HG03439 (cell line): Measurements from ENCODE around the gene NKAPD1.
A peak's percentile ranks its signal among the peaks of the same experiment; 100 is the strongest.
"Not testable (repeated sequence)": the region's sequence is repeated elsewhere in the genome, so short reads cannot be mapped to it uniquely, and the experiment has no call there.

Experiments used
- ATAC-seq: cut with Tn5 transposase; IDR thresholded peaks from one replicate; pipeline ENCODE4 v1.9.1; 2021; ENCODE audit warnings: mild to moderate bottlenecking, moderate library complexity; ENCODE audit not compliant: unreplicated experiment

NKAPD1 gene

DNA sequence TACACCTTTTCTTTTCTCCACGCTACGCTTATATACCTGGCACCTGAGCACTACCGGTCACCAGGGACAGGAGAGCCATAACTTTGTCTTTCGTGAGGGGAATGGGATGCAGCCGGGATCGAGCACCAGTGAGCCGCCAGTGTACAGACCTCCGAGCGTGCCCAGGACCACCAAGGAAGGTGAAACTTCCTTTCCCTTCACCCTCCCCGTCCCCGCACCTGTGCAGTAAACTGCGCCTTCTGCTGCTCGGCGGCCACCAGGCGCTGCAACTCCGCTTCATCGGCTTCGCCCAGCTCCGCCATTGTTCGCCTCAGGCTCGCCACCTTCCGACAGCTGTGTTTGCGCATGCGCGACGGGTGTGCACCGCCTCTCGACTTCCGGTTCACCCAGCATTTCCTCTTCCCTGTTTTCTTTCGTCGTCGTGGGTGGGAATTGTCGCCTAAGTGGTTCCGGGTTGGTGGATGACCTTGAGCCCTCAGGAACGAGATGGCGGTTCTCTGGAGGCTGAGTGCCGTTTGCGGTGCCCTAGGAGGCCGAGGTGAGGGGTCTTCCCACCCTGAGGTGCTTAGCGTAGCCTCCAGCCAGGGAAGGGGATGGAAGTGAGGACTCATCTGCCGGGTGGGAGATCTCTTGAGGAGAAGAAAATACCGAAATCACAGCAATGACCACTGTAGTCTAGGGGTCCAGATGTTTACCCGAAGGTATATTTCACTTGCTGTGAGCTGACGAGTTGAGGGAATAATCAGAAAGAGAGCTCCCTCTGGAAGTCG is 12.5 kb downstream of the NKAPD1 start, which contains the start of the genes SDHD and TIMM8B:
Gene SDHD, plus strand, starts transcription at position 452 of the 770 bp plus-strand sequence. Its CDS starts 35 bp downstream, at position 487.
Gene TIMM8B, minus strand, starts transcription at position 335 of the 770 bp plus-strand sequence. Its CDS starts 33 bp downstream, at position 302.
- ATAC-seq: peak; percentile 93

- ATAC-seq: no peak
These were observed 13.1 kb downstream of the NKAPD1 start for GRCh38 chr11:112087212-112087611.

GRCh38 chr11:112095302-112095701 is 21.2 kb downstream of the NKAPD1 start:
- not testable (repeated sequence) for ATAC-seq

DNA sequence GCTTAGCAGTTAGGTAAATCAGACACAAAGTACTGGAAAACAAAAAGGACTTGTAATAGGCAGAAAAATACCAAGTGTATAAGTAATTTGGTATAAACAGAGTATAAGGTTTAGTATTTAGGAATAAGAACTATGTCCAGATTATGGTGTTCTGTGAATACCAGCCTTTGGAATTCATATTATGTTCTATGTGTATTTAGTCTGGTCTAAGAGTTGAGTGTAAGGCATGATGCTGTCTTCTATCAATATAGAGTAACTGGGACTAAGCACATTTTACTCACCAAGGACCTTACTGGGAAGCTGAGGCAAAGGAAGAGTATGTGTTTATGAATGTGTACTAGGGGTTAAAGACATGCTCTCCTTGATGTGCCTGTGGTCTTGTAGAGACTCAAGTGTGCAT is 22.1 kb downstream of the NKAPD1 start:
- ATAC-seq: no peak

- no peak for ATAC-seq
These were observed 23.8 kb downstream of the NKAPD1 start for GRCh38 chr11:112097734-112098528.

GRCh38 chr11:112100462-112100861 is 26.4 kb downstream of the NKAPD1 start:
- no peak for ATAC-seq

- no peak for ATAC-seq
These were observed 29.3 kb downstream of the NKAPD1 start for GRCh38 chr11:112103446-112103845.

- no peak for ATAC-seq
These were observed 32.0 kb downstream of the NKAPD1 start for GRCh38 chr11:112106070-112106469.

GRCh38 chr11:112113539-112114457 is 39.7 kb downstream of the NKAPD1 start:
- ATAC-seq: peak; percentile 54

DNA sequence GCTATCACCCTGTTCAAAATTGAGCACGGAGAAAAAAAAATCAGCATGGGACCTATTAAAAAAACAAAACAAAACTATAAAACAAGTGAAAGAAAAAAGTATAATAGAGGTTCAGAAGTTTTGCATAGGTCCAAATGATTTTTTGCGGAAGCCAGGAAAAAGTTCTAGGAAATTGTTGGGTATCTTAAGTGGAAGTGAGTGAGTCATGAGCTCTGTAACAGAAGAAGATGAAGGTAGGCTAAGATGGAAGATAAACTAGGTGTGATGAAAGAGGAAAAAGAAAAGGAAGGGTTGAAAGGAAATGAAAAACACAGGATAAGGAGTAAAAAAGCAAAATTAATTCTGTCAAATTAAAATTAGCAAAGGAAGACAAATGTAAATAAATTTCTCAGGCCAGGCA is 40.4 kb downstream of the NKAPD1 start:
- no peak for ATAC-seq

GRCh38 chr11:112115386-112115785 is 41.3 kb downstream of the NKAPD1 start:
- ATAC-seq: no peak

DNA sequence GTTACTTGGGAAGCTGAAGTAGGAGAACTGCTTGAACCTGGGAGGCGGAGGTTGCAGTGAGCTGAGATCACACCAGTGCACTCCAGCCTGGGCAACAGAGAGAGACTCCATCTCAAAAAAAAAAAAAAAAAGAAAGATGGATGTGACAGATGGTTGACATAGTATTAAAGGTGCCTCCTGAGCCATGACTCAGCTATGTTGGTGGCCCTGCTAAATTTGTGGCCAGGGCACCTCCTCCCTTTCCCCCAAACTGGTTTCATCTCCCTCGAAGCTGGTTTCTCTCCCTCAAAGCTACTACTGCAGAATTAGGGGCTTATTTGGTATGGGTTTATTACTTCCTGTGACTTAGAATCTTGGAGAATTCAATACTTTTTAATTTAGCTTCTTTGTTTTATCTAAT is 44.1 kb downstream of the NKAPD1 start:
- ATAC-seq: no peak

- no peak for ATAC-seq
These were observed 48.0 kb downstream of the NKAPD1 start for GRCh38 chr11:112121981-112122615.

DNA sequence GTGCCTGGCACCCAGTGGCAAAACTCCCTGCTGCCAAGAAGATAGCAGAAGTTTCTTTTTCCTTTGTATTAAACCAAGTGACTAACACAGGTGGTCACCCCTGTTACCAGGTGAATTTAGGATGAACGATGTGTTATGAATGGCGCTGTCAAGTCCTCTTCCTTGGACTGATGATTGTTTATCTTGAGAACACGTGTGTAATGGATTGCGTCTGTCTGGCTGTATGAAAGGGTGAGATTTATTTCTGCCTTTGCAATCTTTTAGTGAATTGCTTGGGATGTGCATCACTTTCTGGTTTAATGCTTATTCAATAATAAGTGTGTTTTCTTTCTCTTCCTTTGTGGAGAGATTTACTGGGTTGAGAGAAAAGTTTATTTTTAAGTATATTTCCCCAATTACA is 49.0 kb downstream of the NKAPD1 start:
- ATAC-seq: no peak

GRCh38 chr11:112127056-112127455 is 53.0 kb downstream of the NKAPD1 start:
- ATAC-seq: no peak

GRCh38 chr11:112128483-112129121 is 54.5 kb downstream of the NKAPD1 start:
- no peak for ATAC-seq

GRCh38 chr11:112129656-112130055 is 55.6 kb downstream of the NKAPD1 start:
- no peak for ATAC-seq

DNA sequence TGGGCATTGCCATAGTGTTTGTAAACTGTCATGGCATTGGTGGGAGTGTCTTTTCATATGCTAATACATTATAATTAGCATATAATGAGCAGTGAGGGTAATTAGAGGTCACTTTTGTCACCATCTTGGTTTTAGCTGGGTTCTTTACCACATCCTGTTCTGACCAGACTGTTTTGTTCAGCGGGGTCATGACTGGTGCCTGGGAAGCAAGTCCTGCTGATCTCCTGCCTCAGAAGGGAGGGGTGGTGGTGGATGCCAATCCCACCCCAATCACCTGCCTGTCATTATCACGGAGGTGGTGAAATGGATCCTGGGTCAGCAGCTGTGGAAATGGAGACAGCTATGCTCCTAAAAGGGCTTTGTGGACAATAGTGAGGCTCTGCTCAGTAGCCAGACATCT is 58.6 kb downstream of the NKAPD1 start:
- no peak for ATAC-seq

DNA sequence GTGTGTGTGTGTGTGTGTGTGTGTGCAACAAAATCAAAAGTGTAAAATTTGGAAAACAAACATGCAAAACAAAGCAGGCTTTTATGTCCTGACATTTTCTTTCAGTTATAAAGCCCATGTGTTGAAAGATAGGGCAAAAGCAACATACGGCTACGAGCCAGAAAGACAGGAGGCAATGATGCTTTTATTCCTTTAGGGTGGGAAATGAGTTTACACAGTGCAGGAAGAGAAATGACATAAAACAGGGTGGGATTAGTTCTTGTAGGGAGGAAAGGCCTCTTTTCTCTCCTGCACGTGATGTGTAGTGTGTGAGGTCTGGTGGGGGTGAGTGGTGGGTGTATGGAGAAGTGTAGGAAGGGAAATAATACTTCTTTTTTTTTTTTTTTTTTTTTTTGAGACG is 60.4 kb downstream of the NKAPD1 start:
- no peak for ATAC-seq
